Nephron (organoid): ENCODE data around the gene HAGHL.
A peak's percentile ranks its signal among the peaks of the same experiment; 100 is the strongest.

ENCODE experiments used
- H3K27ac Mint-ChIP-seq, 3 experiments: 2 replicates each; pipeline ENCODE4 v1.8.0; 2020; ENCODE audit warnings: mixed read lengths in 3 of 3, mild to moderate bottlenecking in 2 of 3, moderate library complexity in 1 of 3
- H3K27me3 Mint-ChIP-seq: 2 replicates; pipeline ENCODE4 v1.8.0; 2021; ENCODE audit warnings: low read depth, mild to moderate bottlenecking, moderate library complexity, mixed read lengths
- H3K36me3 Mint-ChIP-seq: 2 replicates; pipeline ENCODE4 v1.8.0; 2020; ENCODE audit warnings: low read depth, mixed read lengths
- H3K4me1 Mint-ChIP-seq: 2 replicates; pipeline ENCODE4 v1.8.0; 2020; ENCODE audit warnings: mixed read lengths
- H3K4me3 Mint-ChIP-seq, 3 experiments: 2 replicates each; pipeline ENCODE4 v1.8.0; 2020; ENCODE audit warnings: mild to moderate bottlenecking in 3 of 3, mixed read lengths in 3 of 3, moderate library complexity in 2 of 3
- H3K9me3 Mint-ChIP-seq: 2 replicates; pipeline ENCODE4 v1.8.0; 2020; ENCODE audit warnings: mixed read lengths
- CTCF ChIP-seq, 3 experiments: fragments of 200-600 bp; sonication (generic); IDR thresholded peaks; one replicate each; pipeline ENCODE4 v1.5.0; 2021; ENCODE audit warnings: antibody characterized with exemption in 3 of 3; ENCODE audit not compliant: unreplicated experiment in 3 of 3

Gene HAGHL

GRCh38 chr16:746637-747036 is 19.7 kb downstream of the HAGHL start:
- Mint-ChIP-seq H3K36me3 (no peaks in the 10 kb centered on the region), H3K27ac (no peak overlapping the region)

GRCh38 chr16:747978-748746 is 21.3 kb downstream of the HAGHL start:
- no peak for TF ChIP-seq CTCF (IDR thresholded peaks at IDR 0.05; ENCODE audit: unreplicated experiment in 3 of 3)
- no peaks in the 10 kb centered on the region for H3K36me3 Mint-ChIP-seq
- no peaks in the 10 kb centered on the region for H3K9me3 Mint-ChIP-seq
- no peak overlapping the region for H3K27ac Mint-ChIP-seq
- no peaks in the 10 kb centered on the region for H3K4me1 Mint-ChIP-seq
- H3K27me3 Mint-ChIP-seq: peaks cover 23% of the 10 kb centered on the region
- no peak overlapping the region for H3K4me3 Mint-ChIP-seq

More at GRCh38 chr16:746637-747036, 19.7 kb downstream of the HAGHL start:
- Mint-ChIP-seq H3K4me1 (no peaks in the 10 kb centered on the region), H3K4me3 (no peak overlapping the region), H3K9me3 (no peaks in the 10 kb centered on the region), H3K27me3 (peaks cover 8% of the 10 kb centered on the region)
- TF ChIP-seq CTCF (IDR thresholded peaks at IDR 0.05; ENCODE audit: unreplicated experiment in 3 of 3): no peak

DNA sequence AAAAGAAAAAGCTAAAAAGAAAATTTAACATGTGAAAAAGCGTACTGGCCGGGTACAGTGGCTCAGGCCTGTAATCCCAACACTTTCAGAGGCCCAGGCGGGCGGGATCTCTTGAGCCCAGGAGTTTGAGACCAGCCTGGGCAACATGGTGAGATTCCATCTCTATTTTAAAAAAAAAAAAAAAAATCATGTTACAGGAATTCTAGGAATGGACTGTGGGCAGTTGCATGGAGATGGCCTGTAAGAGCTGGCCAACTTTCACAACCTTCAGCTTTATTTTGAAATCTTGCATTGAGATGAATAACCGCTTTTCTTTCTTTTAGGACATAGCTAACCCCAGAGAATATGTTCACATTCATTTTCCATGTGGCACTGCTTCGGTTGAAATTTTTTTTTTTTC is 22.1 kb downstream of the HAGHL start:
- no peak for TF ChIP-seq CTCF (IDR thresholded peaks at IDR 0.05; ENCODE audit: unreplicated experiment in 3 of 3)

GRCh38 chr16:750485-750884 is 23.6 kb downstream of the HAGHL start:
- H3K9me3 Mint-ChIP-seq: no peaks in the 10 kb centered on the region

More for the DNA sequence above, 22.1 kb downstream of the HAGHL start:
- H3K36me3 Mint-ChIP-seq: no peaks in the 10 kb centered on the region
- no peaks in the 10 kb centered on the region for H3K4me1 Mint-ChIP-seq
- H3K27me3 Mint-ChIP-seq: peaks cover 28% of the 10 kb centered on the region
- no peaks in the 10 kb centered on the region for H3K9me3 Mint-ChIP-seq
- H3K27ac Mint-ChIP-seq: no peak overlapping the region
- H3K4me3 Mint-ChIP-seq: no peak overlapping the region

GRCh38 chr16:751152-752006 is 24.5 kb downstream of the HAGHL start:
- peaks cover 28% of the 10 kb centered on the region for H3K27me3 Mint-ChIP-seq
- H3K4me1 Mint-ChIP-seq: no peaks in the 10 kb centered on the region
- no peak for TF ChIP-seq CTCF (IDR thresholded peaks at IDR 0.05; ENCODE audit: unreplicated experiment in 3 of 3)
- H3K27ac Mint-ChIP-seq: peak overlapping the region in 1 of 3 experiments; percentile 67
- H3K9me3 Mint-ChIP-seq: peaks cover under 1% of the 10 kb centered on the region
- no peak overlapping the region for H3K4me3 Mint-ChIP-seq
- H3K36me3 Mint-ChIP-seq: no peaks in the 10 kb centered on the region

More at GRCh38 chr16:750485-750884, 23.6 kb downstream of the HAGHL start:
- H3K27ac Mint-ChIP-seq: peak overlapping the region in 1 of 3 experiments; percentile 61
- H3K4me3 Mint-ChIP-seq: no peak overlapping the region
- no peaks in the 10 kb centered on the region for H3K36me3 Mint-ChIP-seq
- TF ChIP-seq CTCF (IDR thresholded peaks at IDR 0.05; ENCODE audit: unreplicated experiment in 3 of 3): no peak
- peaks cover 28% of the 10 kb centered on the region for H3K27me3 Mint-ChIP-seq
- H3K4me1 Mint-ChIP-seq: no peaks in the 10 kb centered on the region
